Hematopoietic multipotent progenitor cell treated with erythropoietin and hydrocortisone succinate and interleukin-3 and kit ligand, for 4 days (in vitro differentiated cells): ENCODE measurements around the gene METAP1D.

ENCODE experiments used
- DNase-seq: peaks from one replicate; pipeline ENCODE4 v3.0.0-alpha.2; 2015

Gene METAP1D

GRCh38 chr2:171999161-171999560 lies 592 bp upstream of the METAP1D start:
- no peak for DNase-seq

GRCh38 chr2:172000696-172001361 lies 1.1 kb downstream of the METAP1D start:
- DNase-seq, result peak; percentile 27

GRCh38 chr2:172007372-172007771 lies 7.6 kb downstream of the METAP1D start:
- no peak for DNase-seq

- no peak for DNase-seq
These were observed 10.1 kb downstream of the METAP1D start for GRCh38 chr2:172009823-172010222.

GRCh38 chr2:172011812-172012575 lies 12.2 kb downstream of the METAP1D start:
- peak; percentile 58 for DNase-seq

GRCh38 chr2:172012677-172013391 lies 13.1 kb downstream of the METAP1D start:
- no peak for DNase-seq

GRCh38 chr2:172013396-172013795 lies 13.6 kb downstream of the METAP1D start:
- peak; percentile 80 for DNase-seq

- no peak for DNase-seq
These were observed 21.6 kb downstream of the METAP1D start for GRCh38 chr2:172021074-172021931.

- no peak for DNase-seq
These were observed 22.2 kb downstream of the METAP1D start for GRCh38 chr2:172021955-172022354.

- no peak for DNase-seq
These were observed 31.8 kb downstream of the METAP1D start for GRCh38 chr2:172031536-172031935.

- no peak for DNase-seq
These were observed 38.4 kb downstream of the METAP1D start for GRCh38 chr2:172038121-172038520.

- no peak for DNase-seq
These were observed 38.9 kb downstream of the METAP1D start for GRCh38 chr2:172038604-172039003.

- no peak for DNase-seq
These were observed 39.4 kb downstream of the METAP1D start for GRCh38 chr2:172039011-172039704.

- no peak for DNase-seq
These were observed 40.6 kb downstream of the METAP1D start for GRCh38 chr2:172040311-172040710.

GRCh38 chr2:172046080-172046678 lies 46.4 kb downstream of the METAP1D start:
- peak; percentile 38 for DNase-seq

- DNase-seq, result no peak
These were observed 47.3 kb downstream of the METAP1D start for GRCh38 chr2:172046866-172047565.

- DNase-seq, result no peak
These were observed 48.1 kb downstream of the METAP1D start for GRCh38 chr2:172047566-172048507.

- DNase-seq, result peak; percentile 84
These were observed 49.1 kb downstream of the METAP1D start for GRCh38 chr2:172048508-172049503.
